Measurements from ENCODE around the gene TF. TPM values are rescaled to one million over a fixed set of nuclear protein-coding genes. Genes with fewer than 3 reads are reported as not detected.

The TF gene
- total and polyA plus RNA-seq, 4 donors = 5,045 to 9,659 (median 6,266) TPM

- WGBS = 76% methylated on average over 9 of the region's 9 CpGs
- H3K4me1 ChIP-seq (ENCODE audit: control insufficient read depth in 4 of 4, insufficient read depth in 4 of 4, low read length in 3 of 4) = peaks cover 0 to 8% (median 2%) of the 10 kb centered on the region in 4 donors
- H3K36me3 ChIP-seq (ENCODE audit: control insufficient read depth in 4 of 4, insufficient read depth in 3 of 4, low read depth in 1 of 4, low read length in 3 of 4) = peaks cover 14 to 82% (median 73%) of the 10 kb centered on the region in 4 donors
- no peak for TF ChIP-seq GABPA (IDR thresholded peaks at IDR 0.05 in 1 of 2, conservative IDR thresholded peaks at IDR 0.05 in 1 of 2)
- TF ChIP-seq JUND (IDR thresholded peaks at IDR 0.05) = no peak
- no peak for TF ChIP-seq HNF4G (IDR thresholded peaks at IDR 0.05)
- no peak for TF ChIP-seq RAD21 (IDR thresholded peaks at IDR 0.05)
- no peak for TF ChIP-seq CTCF (IDR thresholded peaks at IDR 0.05; ENCODE audit: low read depth, low read length, missing input control)
- TF ChIP-seq ZBTB33 (IDR thresholded peaks at IDR 0.05) = no peak
- TF ChIP-seq FOXA1 (IDR thresholded peaks at IDR 0.05) = no peak
- TF ChIP-seq HNF4A (conservative IDR thresholded peaks at IDR 0.05) = no peak
- no peak for TF ChIP-seq RXRA (IDR thresholded peaks at IDR 0.05)
- no peak for TF ChIP-seq MAX (IDR thresholded peaks at IDR 0.05)
- TF ChIP-seq REST (IDR thresholded peaks at IDR 0.05) = no peak
- no peak for TF ChIP-seq ATF3 (IDR thresholded peaks at IDR 0.05)
- H3K4me3 ChIP-seq (ENCODE audit: low read depth in 1 of 3, low read length in 3 of 3) = no peak overlapping the region
- H3K27ac ChIP-seq (ENCODE audit: low read depth in 1 of 2, low read length in 2 of 2) = peak overlapping the region in 1 of 2 donors; percentile 7
- no peak for DNase-seq (ENCODE audit: low spot score)
- H3K9ac ChIP-seq (ENCODE audit: low read depth in 1 of 2, low read length in 2 of 2) = no peak overlapping the region
- no peaks in the 10 kb centered on the region for H3K27me3 ChIP-seq (ENCODE audit: control insufficient read depth in 4 of 4, insufficient read depth in 4 of 4, low read length in 3 of 4)
- H3K9me3 ChIP-seq (ENCODE audit: control insufficient read depth in 4 of 4, low read length in 3 of 4) = no peaks in the 10 kb centered on the region
These were observed 13.0 kb downstream of the TF start for GRCh38 chr3:133758964-133759739.

- Histone ChIP-seq H3K4me1 (ENCODE audit: control insufficient read depth in 4 of 4, insufficient read depth in 4 of 4, low read length in 3 of 4) (peaks cover 0 to 8% (median 2%) of the 10 kb centered on the region in 4 donors), H3K36me3 (ENCODE audit: control insufficient read depth in 4 of 4, insufficient read depth in 3 of 4, low read depth in 1 of 4, low read length in 3 of 4) (peaks cover 10 to 84% (median 73%) of the 10 kb centered on the region in 4 donors), H3K27ac (ENCODE audit: low read depth in 1 of 2, low read length in 2 of 2) (no peak overlapping the region), H3K9ac (ENCODE audit: low read depth in 1 of 2, low read length in 2 of 2) (no peak overlapping the region), H3K27me3 (ENCODE audit: control insufficient read depth in 4 of 4, insufficient read depth in 4 of 4, low read length in 3 of 4) (no peaks in the 10 kb centered on the region), H3K4me3 (ENCODE audit: low read depth in 1 of 3, low read length in 3 of 3) (no peak overlapping the region), H3K9me3 (ENCODE audit: control insufficient read depth in 4 of 4, low read length in 3 of 4) (no peaks in the 10 kb centered on the region)
- no peak for DNase-seq (ENCODE audit: low spot score)
- 48% methylated on average over 2 of the region's 2 CpGs for WGBS
- TF ChIP-seq HNF4A (conservative IDR thresholded peaks at IDR 0.05) = no peak
- no peak for TF ChIP-seq ZBTB33 (IDR thresholded peaks at IDR 0.05)
- TF ChIP-seq RXRA (IDR thresholded peaks at IDR 0.05) = no peak
- TF ChIP-seq NR2F2 (IDR thresholded peaks at IDR 0.05) = no peak
- no peak for TF ChIP-seq CTCF (IDR thresholded peaks at IDR 0.05; ENCODE audit: low read depth, low read length, missing input control)
- no peak for TF ChIP-seq EGR1 (IDR thresholded peaks at IDR 0.05; ENCODE audit: low read depth in 2 of 2)
- no peak for TF ChIP-seq SP1 (IDR thresholded peaks at IDR 0.05)
- TF ChIP-seq FOXA1 (IDR thresholded peaks at IDR 0.05) = no peak
- TF ChIP-seq GABPA (IDR thresholded peaks at IDR 0.05 in 1 of 2, conservative IDR thresholded peaks at IDR 0.05 in 1 of 2) = no peak
- no peak for TF ChIP-seq JUND (IDR thresholded peaks at IDR 0.05)
- no peak for TF ChIP-seq HNF4G (IDR thresholded peaks at IDR 0.05)
- TF ChIP-seq YY1 (IDR thresholded peaks at IDR 0.05) = no peak
These were observed 13.6 kb downstream of the TF start for GRCh38 chr3:133759740-133760305.
